ENCODE data around the gene INO80. TPM values are rescaled to one million over a fixed set of nuclear protein-coding genes. Genes with fewer than 3 reads are reported as not detected.
A peak's percentile ranks its signal among the peaks of the same experiment; 100 is the strongest.

Gene INO80
- polyA plus RNA-seq, 1 experiment: 5.2 TPM

DNA sequence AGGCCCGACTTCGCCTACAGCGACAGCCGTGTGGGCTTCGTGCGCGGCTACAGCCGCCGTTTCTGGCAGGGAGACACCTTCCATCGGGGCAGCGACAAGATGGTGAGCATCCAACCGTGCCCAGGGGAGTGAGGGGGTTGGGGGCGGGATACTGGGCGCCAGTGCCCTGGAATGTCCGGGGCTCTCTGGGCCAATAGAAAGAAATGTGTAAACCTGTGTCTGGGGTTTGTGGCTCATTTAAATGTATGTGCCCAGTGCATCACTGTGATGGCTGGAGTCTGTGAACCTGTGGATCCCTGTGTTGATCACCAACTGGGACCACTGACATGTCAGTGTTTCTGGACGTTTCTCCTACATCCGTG, 162.4 kb downstream of the INO80 start:
- Histone ChIP-seq H3K36me3 (ENCODE audit: control insufficient read depth, insufficient read depth, low read length) (peaks cover 19% of the 10 kb centered on the region), H3K4me3 (ENCODE audit: low read depth, low read length) (peak overlapping the region; percentile 92), H3K27me3 (ENCODE audit: control insufficient read depth, insufficient read depth, low read length) (no peaks in the 10 kb centered on the region)
- TF ChIP-seq CTCF (IDR thresholded peaks at IDR 0.05; ENCODE audit: insufficient read depth, low read depth, low read length): no peak
- ChIA-PET CTCF (interaction anchor here (0.7 to 7.8 kb wide), 7 partner anchors 12 to 59 kb away, joined by 3 to 77 read pairs (median 4); no protein-coding TSS in a partner anchor), POLR2A (interaction anchor here (0.6 to 1.5 kb wide), 7 partner anchors 12 to 693 kb away, joined by 3 to 8 read pairs (median 3); no protein-coding TSS in a partner anchor)
- DNase-seq (ENCODE audit: low read depth): no peak

- ChIA-PET POLR2A (interaction anchor here (0.6 to 1.5 kb wide), 7 partner anchors 11 to 694 kb away, joined by 3 to 8 read pairs (median 4); no protein-coding TSS in a partner anchor), CTCF (interaction anchor here (0.7 to 7.8 kb wide), 10 partner anchors 10 to 70 kb away, joined by 3 to 77 read pairs (median 3); no protein-coding TSS in a partner anchor)
- peaks cover 19% of the 10 kb centered on the region for H3K36me3 ChIP-seq (ENCODE audit: control insufficient read depth, insufficient read depth, low read length)
These were observed 163.0 kb downstream of the INO80 start, which contains the start of gene CHAC1 for GRCh38 chr15:40952901-40953712. TSS of gene CHAC1 (plus strand) at chr15:40953471. CDS start at chr15:40953584, 113 bp downstream.

GRCh38 chr15:40952301-40952900, 163.7 kb downstream of the INO80 start:
- ChIA-PET POLR2A (interaction anchor here (0.6 to 1.5 kb wide), 4 partner anchors 10 to 43 kb away, joined by 4 to 8 read pairs (median 6); no protein-coding TSS in a partner anchor), CTCF (interaction anchor here (0.6 to 7.8 kb wide), 8 partner anchors 10 to 92 kb away, joined by 3 to 77 read pairs (median 3); no protein-coding TSS in a partner anchor)

More at GRCh38 chr15:40952901-40953712, 163.0 kb downstream of the INO80 start, which contains the start of gene CHAC1:
- Histone ChIP-seq H3K27me3 (ENCODE audit: control insufficient read depth, insufficient read depth, low read length) (no peaks in the 10 kb centered on the region), H3K4me3 (ENCODE audit: low read depth, low read length) (peak within 1 kb of the TSS; percentile 92)
- peak; percentile 87 for DNase-seq (ENCODE audit: low read depth)
- TF ChIP-seq CTCF (IDR thresholded peaks at IDR 0.05; ENCODE audit: insufficient read depth, low read depth, low read length): no peak

DNA sequence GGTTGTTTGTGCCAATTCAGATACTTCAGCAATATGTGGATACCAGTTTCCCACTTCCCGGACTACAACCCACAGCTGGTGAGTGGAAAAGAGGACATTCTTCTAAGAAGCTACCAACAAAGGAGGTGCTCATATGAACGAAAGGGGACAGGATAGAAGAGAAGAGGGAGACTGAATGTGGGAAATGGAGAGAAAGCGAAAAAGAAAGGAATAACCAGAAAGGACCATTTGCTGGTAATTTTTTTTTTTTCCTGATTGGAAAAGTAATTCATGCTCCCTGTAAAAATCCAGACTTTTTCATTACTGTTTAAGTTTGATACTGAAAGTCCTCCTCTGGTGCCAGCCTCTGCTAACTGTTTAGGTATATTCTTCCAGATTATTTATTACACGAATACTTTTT, 164.3 kb downstream of the INO80 start:
- peaks cover 16% of the 10 kb centered on the region for H3K36me3 ChIP-seq (ENCODE audit: control insufficient read depth, insufficient read depth, low read length)
- H3K27me3 ChIP-seq (ENCODE audit: control insufficient read depth, insufficient read depth, low read length): no peaks in the 10 kb centered on the region
- POLR2A ChIA-PET: no interaction called here
- CTCF ChIA-PET: interaction anchor here (0.6 to 7.8 kb wide), 4 partner anchors 10 to 91 kb away, joined by 3 to 77 read pairs (median 3); partner anchors contain the start of gene VPS18
- no peak for DNase-seq (ENCODE audit: low read depth)
- no peak overlapping the region for H3K4me3 ChIP-seq (ENCODE audit: low read depth, low read length)
- TF ChIP-seq CTCF (IDR thresholded peaks at IDR 0.05; ENCODE audit: insufficient read depth, low read depth, low read length): no peak

More at GRCh38 chr15:40952301-40952900, 163.7 kb downstream of the INO80 start:
- no peak for TF ChIP-seq CTCF (IDR thresholded peaks at IDR 0.05; ENCODE audit: insufficient read depth, low read depth, low read length)
- peak overlapping the region; percentile 92 for H3K4me3 ChIP-seq (ENCODE audit: low read depth, low read length)
- H3K27me3 ChIP-seq (ENCODE audit: control insufficient read depth, insufficient read depth, low read length): no peaks in the 10 kb centered on the region
- no peak for DNase-seq (ENCODE audit: low read depth)
- peaks cover 19% of the 10 kb centered on the region for H3K36me3 ChIP-seq (ENCODE audit: control insufficient read depth, insufficient read depth, low read length)

Data from BJ (cell line).